ENCODE data around the gene MAPK7. TPM values are rescaled to one million over a fixed set of nuclear protein-coding genes. Genes with fewer than 3 reads are reported as not detected.
A peak's percentile ranks its signal among the peaks of the same experiment; 100 is the strongest.

MAPK7 gene
- polyA plus RNA-seq, 2 donors = 27.7 to 28.3 TPM

- Histone ChIP-seq H3K36me3 (ENCODE audit: control insufficient read depth in 2 of 2, insufficient read depth in 2 of 2, low read length in 1 of 2) (no peaks in the 10 kb centered on the region), H3K4me3 (ENCODE audit: low read depth in 1 of 2, low read length in 2 of 2) (no peak overlapping the region), H3K27ac (ENCODE audit: low read depth in 2 of 2, low read length in 1 of 2) (no peak overlapping the region), H3K9me3 (ENCODE audit: control insufficient read depth in 2 of 2, insufficient read depth in 1 of 2, low read depth in 1 of 2, low read length in 1 of 2) (no peaks in the 10 kb centered on the region), H3K4me1 (ENCODE audit: control insufficient read depth in 2 of 2, insufficient read depth in 2 of 2, low read length in 1 of 2) (peaks cover 9 to 10% of the 10 kb centered on the region in 2 donors), H3K27me3 (ENCODE audit: control insufficient read depth in 1 of 2, insufficient read depth in 2 of 2, low read length in 2 of 2) (no peaks in the 10 kb centered on the region)
- 72 to 76% methylated on average over 7 of the region's 7 CpGs for WGBS, 2 donors
Observed at GRCh38 chr17:19392303-19392702, 14.0 kb downstream of the MAPK7 start.

- Histone ChIP-seq H3K9me3 (ENCODE audit: control insufficient read depth in 2 of 2, insufficient read depth in 1 of 2, low read depth in 1 of 2, low read length in 1 of 2) (no peaks in the 10 kb centered on the region), H3K36me3 (ENCODE audit: control insufficient read depth in 2 of 2, insufficient read depth in 2 of 2, low read length in 1 of 2) (no peaks in the 10 kb centered on the region), H3K27me3 (ENCODE audit: control insufficient read depth in 1 of 2, insufficient read depth in 2 of 2, low read length in 2 of 2) (no peaks in the 10 kb centered on the region), H3K4me3 (ENCODE audit: low read depth in 1 of 2, low read length in 2 of 2) (no peak overlapping the region), H3K27ac (ENCODE audit: low read depth in 2 of 2, low read length in 1 of 2) (peak overlapping the region; percentile 9 to 69), H3K4me1 (ENCODE audit: control insufficient read depth in 2 of 2, insufficient read depth in 2 of 2, low read length in 1 of 2) (peaks cover 6 to 11% of the 10 kb centered on the region in 2 donors)
- 34 to 46% methylated on average over 6 of the region's 6 CpGs for WGBS, 2 donors
Observed at GRCh38 chr17:19397556-19398041, 19.3 kb downstream of the MAPK7 start.

GRCh38 chr17:19398301-19399181, 20.2 kb downstream of the MAPK7 start:
- peak overlapping the region; percentile 9 to 87 for H3K27ac ChIP-seq (ENCODE audit: low read depth in 2 of 2, low read length in 1 of 2)
- 50 to 57% methylated on average over 2 of the region's 2 CpGs for WGBS, 2 donors

GRCh38 chr17:19399750-19400450, 21.6 kb downstream of the MAPK7 start:
- no peaks in the 10 kb centered on the region for H3K27me3 ChIP-seq (ENCODE audit: control insufficient read depth in 1 of 2, insufficient read depth in 2 of 2, low read length in 2 of 2)
- 82 to 92% methylated on average over 3 of the region's 3 CpGs for WGBS, 2 donors
- H3K9me3 ChIP-seq (ENCODE audit: control insufficient read depth in 2 of 2, insufficient read depth in 1 of 2, low read depth in 1 of 2, low read length in 1 of 2) = no peaks in the 10 kb centered on the region
- H3K4me3 ChIP-seq (ENCODE audit: low read depth in 1 of 2, low read length in 2 of 2) = no peak overlapping the region
- no peak overlapping the region for H3K27ac ChIP-seq (ENCODE audit: low read depth in 2 of 2, low read length in 1 of 2)
- peaks cover 9 to 15% of the 10 kb centered on the region in 2 donors for H3K4me1 ChIP-seq (ENCODE audit: control insufficient read depth in 2 of 2, insufficient read depth in 2 of 2, low read length in 1 of 2)
- H3K36me3 ChIP-seq (ENCODE audit: control insufficient read depth in 2 of 2, insufficient read depth in 2 of 2, low read length in 1 of 2) = no peaks in the 10 kb centered on the region

More at GRCh38 chr17:19398301-19399181, 20.2 kb downstream of the MAPK7 start:
- Histone ChIP-seq H3K36me3 (ENCODE audit: control insufficient read depth in 2 of 2, insufficient read depth in 2 of 2, low read length in 1 of 2) (no peaks in the 10 kb centered on the region), H3K9me3 (ENCODE audit: control insufficient read depth in 2 of 2, insufficient read depth in 1 of 2, low read depth in 1 of 2, low read length in 1 of 2) (no peaks in the 10 kb centered on the region), H3K27me3 (ENCODE audit: control insufficient read depth in 1 of 2, insufficient read depth in 2 of 2, low read length in 2 of 2) (no peaks in the 10 kb centered on the region), H3K4me1 (ENCODE audit: control insufficient read depth in 2 of 2, insufficient read depth in 2 of 2, low read length in 1 of 2) (peaks cover 9 to 15% of the 10 kb centered on the region in 2 donors), H3K4me3 (ENCODE audit: low read depth in 1 of 2, low read length in 2 of 2) (no peak overlapping the region)

- WGBS, 2 donors = 71 to 77% methylated on average over 8 of the region's 8 CpGs
- Histone ChIP-seq H3K27me3 (ENCODE audit: control insufficient read depth in 1 of 2, insufficient read depth in 2 of 2, low read length in 2 of 2) (no peaks in the 10 kb centered on the region), H3K4me1 (ENCODE audit: control insufficient read depth in 2 of 2, insufficient read depth in 2 of 2, low read length in 1 of 2) (peaks cover 9 to 15% of the 10 kb centered on the region in 2 donors), H3K4me3 (ENCODE audit: low read depth in 1 of 2, low read length in 2 of 2) (no peak overlapping the region), H3K27ac (ENCODE audit: low read depth in 2 of 2, low read length in 1 of 2) (no peak overlapping the region), H3K9me3 (ENCODE audit: control insufficient read depth in 2 of 2, insufficient read depth in 1 of 2, low read depth in 1 of 2, low read length in 1 of 2) (no peaks in the 10 kb centered on the region), H3K36me3 (ENCODE audit: control insufficient read depth in 2 of 2, insufficient read depth in 2 of 2, low read length in 1 of 2) (no peaks in the 10 kb centered on the region)
Observed at GRCh38 chr17:19401321-19402010, 23.2 kb downstream of the MAPK7 start.

GRCh38 chr17:19402171-19402570, 23.9 kb downstream of the MAPK7 start:
- H3K4me3 ChIP-seq (ENCODE audit: low read depth in 1 of 2, low read length in 2 of 2) = no peak overlapping the region
- H3K27ac ChIP-seq (ENCODE audit: low read depth in 2 of 2, low read length in 1 of 2) = no peak overlapping the region
- no peaks in the 10 kb centered on the region for H3K36me3 ChIP-seq (ENCODE audit: control insufficient read depth in 2 of 2, insufficient read depth in 2 of 2, low read length in 1 of 2)
- WGBS, 2 donors = 63 to 81% methylated on average over 1 of the region's 1 CpG
- H3K9me3 ChIP-seq (ENCODE audit: control insufficient read depth in 2 of 2, insufficient read depth in 1 of 2, low read depth in 1 of 2, low read length in 1 of 2) = no peaks in the 10 kb centered on the region
- H3K27me3 ChIP-seq (ENCODE audit: control insufficient read depth in 1 of 2, insufficient read depth in 2 of 2, low read length in 2 of 2) = no peaks in the 10 kb centered on the region
- H3K4me1 ChIP-seq (ENCODE audit: control insufficient read depth in 2 of 2, insufficient read depth in 2 of 2, low read length in 1 of 2) = peaks cover 9 to 15% of the 10 kb centered on the region in 2 donors

GRCh38 chr17:19403021-19403420, 24.7 kb downstream of the MAPK7 start:
- 93 to 95% methylated on average over 4 of the region's 4 CpGs for WGBS, 2 donors
- no peak overlapping the region for H3K27ac ChIP-seq (ENCODE audit: low read depth in 2 of 2, low read length in 1 of 2)

GRCh38 chr17:19404264-19404663, 26.0 kb downstream of the MAPK7 start:
- no peak overlapping the region for H3K4me3 ChIP-seq (ENCODE audit: low read depth in 1 of 2, low read length in 2 of 2)
- 72 to 92% methylated on average over 1 of the region's 1 CpG for WGBS, 2 donors
- no peaks in the 10 kb centered on the region for H3K27me3 ChIP-seq (ENCODE audit: control insufficient read depth in 1 of 2, insufficient read depth in 2 of 2, low read length in 2 of 2)
- H3K36me3 ChIP-seq (ENCODE audit: control insufficient read depth in 2 of 2, insufficient read depth in 2 of 2, low read length in 1 of 2) = no peaks in the 10 kb centered on the region
- peaks cover 7 to 10% of the 10 kb centered on the region in 2 donors for H3K4me1 ChIP-seq (ENCODE audit: control insufficient read depth in 2 of 2, insufficient read depth in 2 of 2, low read length in 1 of 2)
- no peak overlapping the region for H3K27ac ChIP-seq (ENCODE audit: low read depth in 2 of 2, low read length in 1 of 2)
- peaks cover 0 to 2% of the 10 kb centered on the region in 2 donors for H3K9me3 ChIP-seq (ENCODE audit: control insufficient read depth in 2 of 2, insufficient read depth in 1 of 2, low read depth in 1 of 2, low read length in 1 of 2)

More at GRCh38 chr17:19403021-19403420, 24.7 kb downstream of the MAPK7 start:
- H3K36me3 ChIP-seq (ENCODE audit: control insufficient read depth in 2 of 2, insufficient read depth in 2 of 2, low read length in 1 of 2) = no peaks in the 10 kb centered on the region
- no peaks in the 10 kb centered on the region for H3K27me3 ChIP-seq (ENCODE audit: control insufficient read depth in 1 of 2, insufficient read depth in 2 of 2, low read length in 2 of 2)
- H3K4me3 ChIP-seq (ENCODE audit: low read depth in 1 of 2, low read length in 2 of 2) = no peak overlapping the region
- H3K4me1 ChIP-seq (ENCODE audit: control insufficient read depth in 2 of 2, insufficient read depth in 2 of 2, low read length in 1 of 2) = peaks cover 7 to 10% of the 10 kb centered on the region in 2 donors
- peaks cover 0 to 2% of the 10 kb centered on the region in 2 donors for H3K9me3 ChIP-seq (ENCODE audit: control insufficient read depth in 2 of 2, insufficient read depth in 1 of 2, low read depth in 1 of 2, low read length in 1 of 2)

- H3K27me3 ChIP-seq (ENCODE audit: control insufficient read depth in 1 of 2, insufficient read depth in 2 of 2, low read length in 2 of 2) = no peaks in the 10 kb centered on the region
- peaks cover 6 to 7% of the 10 kb centered on the region in 2 donors for H3K4me1 ChIP-seq (ENCODE audit: control insufficient read depth in 2 of 2, insufficient read depth in 2 of 2, low read length in 1 of 2)
- no peaks in the 10 kb centered on the region for H3K36me3 ChIP-seq (ENCODE audit: control insufficient read depth in 2 of 2, insufficient read depth in 2 of 2, low read length in 1 of 2)
- peaks cover 0 to 2% of the 10 kb centered on the region in 2 donors for H3K9me3 ChIP-seq (ENCODE audit: control insufficient read depth in 2 of 2, insufficient read depth in 1 of 2, low read depth in 1 of 2, low read length in 1 of 2)
- 91 to 95% methylated on average over 5 of the region's 5 CpGs for WGBS, 2 donors
- no peak overlapping the region for H3K4me3 ChIP-seq (ENCODE audit: low read depth in 1 of 2, low read length in 2 of 2)
- H3K27ac ChIP-seq (ENCODE audit: low read depth in 2 of 2, low read length in 1 of 2) = no peak overlapping the region
Observed at GRCh38 chr17:19405114-19405513, 26.8 kb downstream of the MAPK7 start.

Data from esophagus (tissue), 2 donors.